Fibroblast of skin of left biceps (primary cell): ENCODE data around the gene MED15.
"Not testable (repeated sequence)": the region's sequence is repeated elsewhere in the genome, so short reads cannot be mapped to it uniquely, and the experiment has no call there.

Source experiments
- DNase-seq, 2 experiments: peaks; one replicate each; pipeline ENCODE4 v3.0.0-alpha.2; 2013; ENCODE audit warnings: low read depth in 2 of 2

The MED15 gene

GRCh38 chr22:20483143-20483506 lies 24.3 kb upstream of the MED15 start:
- DNase-seq: not testable (repeated sequence)

- DNase-seq: no peak
Measured at GRCh38 chr22:20483771-20484170, 23.6 kb upstream of the MED15 start.

GRCh38 chr22:20484948-20485683 lies 22.3 kb upstream of the MED15 start:
- DNase-seq: no peak

GRCh38 chr22:20486229-20486628 lies 21.2 kb upstream of the MED15 start:
- no peak for DNase-seq

- no peak for DNase-seq
Measured at GRCh38 chr22:20487715-20488114, 19.7 kb upstream of the MED15 start.

- no peak for DNase-seq
Measured at GRCh38 chr22:20488946-20489345, 18.5 kb upstream of the MED15 start.

GRCh38 chr22:20490183-20490940 lies 17.0 kb upstream of the MED15 start:
- no peak for DNase-seq

- DNase-seq: no peak
Measured at GRCh38 chr22:20490941-20491307, 16.5 kb upstream of the MED15 start.

- DNase-seq: no peak
Measured at GRCh38 chr22:20491346-20491745, 16.1 kb upstream of the MED15 start.

- DNase-seq: no peak
Measured at GRCh38 chr22:20494978-20495860, 12.2 kb upstream of the MED15 start, which contains the start of gene KLHL22. Gene KLHL22, minus strand, starts transcription at chr22:20495795. Its CDS starts 6,584 bp downstream, at chr22:20489211.

GRCh38 chr22:20495861-20496681 lies 11.3 kb upstream of the MED15 start:
- peak; percentile 68 for DNase-seq

GRCh38 chr22:20497426-20497825 lies 10.0 kb upstream of the MED15 start:
- no peak for DNase-seq

GRCh38 chr22:20498913-20499312 lies 8.5 kb upstream of the MED15 start:
- DNase-seq: no peak

GRCh38 chr22:20499769-20500168 lies 7.6 kb upstream of the MED15 start:
- DNase-seq: no peak

GRCh38 chr22:20503816-20504215 lies 3.6 kb upstream of the MED15 start:
- DNase-seq: no peak

- DNase-seq: not testable (repeated sequence)
Measured at GRCh38 chr22:20504293-20504922, 3.0 kb upstream of the MED15 start.

- DNase-seq: no peak
Measured at GRCh38 chr22:20506543-20507252, 712 bp upstream of the MED15 start.

- not testable (repeated sequence) for DNase-seq
Measured at GRCh38 chr22:20508067-20508755, 801 bp downstream of the MED15 start.

- no peak for DNase-seq
Measured at GRCh38 chr22:20508815-20509271, 1.4 kb downstream of the MED15 start.
